ENCODE results near the gene KIAA1958. TPM values are rescaled to one million over a fixed set of nuclear protein-coding genes. Genes with fewer than 3 reads are reported as not detected.

KIAA1958 gene
- total and polyA plus RNA-seq, 2 experiments from 2014 or later, result 9.4 to 41.7 TPM

DNA sequence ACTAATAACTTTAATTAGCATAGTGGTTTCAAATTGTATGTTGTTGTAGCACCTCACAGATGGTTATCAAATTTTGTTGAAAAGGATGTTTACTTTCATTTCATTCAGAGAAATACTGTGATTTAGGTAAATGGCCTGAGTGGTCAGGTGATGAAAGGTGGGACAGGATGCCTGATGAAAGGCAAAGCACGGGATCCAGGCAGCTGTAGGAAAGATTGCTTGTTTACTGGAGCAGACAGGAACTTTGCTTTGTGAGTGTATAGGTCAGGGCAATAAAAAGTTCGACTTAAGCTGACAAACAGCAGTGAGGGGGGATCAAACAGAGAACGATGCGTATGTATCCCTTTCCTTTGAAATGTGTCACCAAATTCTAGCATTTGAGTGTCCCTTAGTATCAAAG is 19.0 kb downstream of the KIAA1958 start:
- Mint-ChIP-seq H3K4me3 (no peak overlapping the region), H3K36me3 (ENCODE audit: low read depth) (no peaks in the 10 kb centered on the region), H3K27ac (no peak overlapping the region), H3K9me3 (no peaks in the 10 kb centered on the region), H3K27me3 (ENCODE audit: insufficient read depth, low read depth, poor library complexity) (no peaks in the 10 kb centered on the region), H3K4me1 (peaks cover 29% of the 10 kb centered on the region)
- Histone ChIP-seq H3K4me1 (ENCODE audit: insufficient read depth) (peaks cover 32% of the 10 kb centered on the region), H3K27ac (ENCODE audit: low read depth) (peak overlapping the region; percentile 51; the same call in 1 of the 2 replicates), H4K20me1 (replicated peaks; ENCODE audit: insufficient read depth) (peaks cover 21% of the 10 kb centered on the region), H3K36me3 (ENCODE audit: insufficient read depth) (no peaks in the 10 kb centered on the region), H3K4me3 (no peak overlapping the region), H3K79me2 (replicated peaks; ENCODE audit: insufficient read depth) (peaks cover 98% of the 10 kb centered on the region), H3F3A (replicated peaks; ENCODE audit: low read depth) (no peaks in the 10 kb centered on the region), H3K4me2 (no peak overlapping the region), H3K9me2 (ENCODE audit: insufficient read depth) (no peaks in the 10 kb centered on the region), H3K27me3 (ENCODE audit: insufficient read depth) (no peaks in the 10 kb centered on the region), H2AFZ (no peak overlapping the region)
- DNase-seq (ENCODE audit: low spot score), result no peak
- TF ChIP-seq CTCF (conservative IDR thresholded peaks at IDR 0.05; ENCODE audit: low read depth in 2 of 2) (no peak), EZH2phosphoT487 (IDR thresholded peaks at IDR 0.05; ENCODE audit: unreplicated experiment) (no peak), NANOG (IDR thresholded peaks at IDR 0.05; ENCODE audit: borderline replicate concordance) (no peak), ZNF114 (CRISPR knock-in tag; IDR thresholded peaks at IDR 0.05) (no peak)
- no peak for ATAC-seq

GRCh38 chr9:112506571-112506970 is 19.9 kb downstream of the KIAA1958 start:
- Histone ChIP-seq H2AFZ (no peak overlapping the region), H3K4me2 (no peak overlapping the region), H3K36me3 (ENCODE audit: insufficient read depth) (no peaks in the 10 kb centered on the region), H4K20me1 (replicated peaks; ENCODE audit: insufficient read depth) (peaks cover 26% of the 10 kb centered on the region), H3K4me1 (ENCODE audit: insufficient read depth) (peaks cover 32% of the 10 kb centered on the region), H3K79me2 (replicated peaks; ENCODE audit: insufficient read depth) (peaks cover 98% of the 10 kb centered on the region), H3K9me2 (ENCODE audit: insufficient read depth) (no peaks in the 10 kb centered on the region), H3F3A (replicated peaks; ENCODE audit: low read depth) (no peaks in the 10 kb centered on the region), H3K27me3 (ENCODE audit: insufficient read depth) (no peaks in the 10 kb centered on the region), H3K4me3 (no peak overlapping the region), H3K27ac (ENCODE audit: low read depth) (no peak overlapping the region)
- DNase-seq (ENCODE audit: low spot score) (no peak), ATAC-seq (no peak)
- peaks cover 24% of the 10 kb centered on the region for H3K4me1 Mint-ChIP-seq
- TF ChIP-seq ETS1 (IDR thresholded peaks at IDR 0.05) (no peak), NANOG (IDR thresholded peaks at IDR 0.05; ENCODE audit: borderline replicate concordance) (no peak), STAT1 (IDR thresholded peaks at IDR 0.05; ENCODE audit: unreplicated experiment) (no peak), ZNF331 (CRISPR knock-in tag; IDR thresholded peaks at IDR 0.05; ENCODE audit: low read depth) (no peak), EZH2 (IDR thresholded peaks at IDR 0.05; ENCODE audit: low read depth, unreplicated experiment) (no peak), ZNF114 (CRISPR knock-in tag; IDR thresholded peaks at IDR 0.05) (no peak), EZH2phosphoT487 (IDR thresholded peaks at IDR 0.05; ENCODE audit: unreplicated experiment) (no peak), JUNB (IDR thresholded peaks at IDR 0.05; ENCODE audit: unreplicated experiment) (no peak), CREB1 (CRISPR knock-in tag; IDR thresholded peaks at IDR 0.05; ENCODE audit: low read depth) (no peak)
- no peaks in the 10 kb centered on the region for H3K27me3 Mint-ChIP-seq (ENCODE audit: insufficient read depth, low read depth, poor library complexity)
- no peaks in the 10 kb centered on the region for H3K36me3 Mint-ChIP-seq (ENCODE audit: low read depth)
- H3K9me3 Mint-ChIP-seq, result no peaks in the 10 kb centered on the region
- H3K27ac Mint-ChIP-seq, result peak overlapping the region; percentile 73
- no peak overlapping the region for H3K4me3 Mint-ChIP-seq
